GM19328 (cell line): Measurements from ENCODE around the gene ATP10B.
A peak's percentile ranks its signal among the peaks of the same experiment; 100 is the strongest.
"Not testable (repeated sequence)": the region's sequence is repeated elsewhere in the genome, so short reads cannot be mapped to it uniquely, and the experiment has no call there.

Experiments used
- ATAC-seq: cut with Tn5 transposase; IDR thresholded peaks from one replicate; pipeline ENCODE4 v1.9.1; 2021; ENCODE audit warnings: mild to moderate bottlenecking, moderate library complexity; ENCODE audit not compliant: unreplicated experiment

Gene ATP10B

DNA sequence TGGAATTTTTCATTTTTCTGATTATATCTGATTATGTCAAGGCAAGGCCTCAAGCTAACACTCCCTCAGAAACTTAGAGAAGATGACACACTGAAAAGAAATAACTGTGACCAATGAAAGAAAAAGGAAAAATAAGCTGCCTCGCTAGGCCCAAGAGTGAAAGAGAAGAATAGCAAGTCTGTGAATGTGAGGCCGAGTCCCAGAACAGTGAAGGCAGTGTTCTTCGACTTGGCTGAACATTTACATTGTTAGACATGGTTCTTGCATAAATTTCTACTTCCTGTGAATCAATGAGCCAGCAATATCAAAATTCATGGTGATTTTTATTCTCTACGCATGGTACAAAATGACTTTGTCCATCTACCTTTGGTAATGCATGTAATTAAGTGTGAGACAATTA, at the start of gene ATP10B:
ATP10B (minus strand) TSS at position 163 of the 400 bp plus-strand sequence. CDS start 164,137 bp downstream, outside the sequence.
- no peak for ATAC-seq

GRCh38 chr5:160901656-160902055, 49.6 kb upstream of the ATP10B start:
- no peak for ATAC-seq

GRCh38 chr5:160899735-160900134, 47.7 kb upstream of the ATP10B start:
- ATAC-seq, result no peak

DNA sequence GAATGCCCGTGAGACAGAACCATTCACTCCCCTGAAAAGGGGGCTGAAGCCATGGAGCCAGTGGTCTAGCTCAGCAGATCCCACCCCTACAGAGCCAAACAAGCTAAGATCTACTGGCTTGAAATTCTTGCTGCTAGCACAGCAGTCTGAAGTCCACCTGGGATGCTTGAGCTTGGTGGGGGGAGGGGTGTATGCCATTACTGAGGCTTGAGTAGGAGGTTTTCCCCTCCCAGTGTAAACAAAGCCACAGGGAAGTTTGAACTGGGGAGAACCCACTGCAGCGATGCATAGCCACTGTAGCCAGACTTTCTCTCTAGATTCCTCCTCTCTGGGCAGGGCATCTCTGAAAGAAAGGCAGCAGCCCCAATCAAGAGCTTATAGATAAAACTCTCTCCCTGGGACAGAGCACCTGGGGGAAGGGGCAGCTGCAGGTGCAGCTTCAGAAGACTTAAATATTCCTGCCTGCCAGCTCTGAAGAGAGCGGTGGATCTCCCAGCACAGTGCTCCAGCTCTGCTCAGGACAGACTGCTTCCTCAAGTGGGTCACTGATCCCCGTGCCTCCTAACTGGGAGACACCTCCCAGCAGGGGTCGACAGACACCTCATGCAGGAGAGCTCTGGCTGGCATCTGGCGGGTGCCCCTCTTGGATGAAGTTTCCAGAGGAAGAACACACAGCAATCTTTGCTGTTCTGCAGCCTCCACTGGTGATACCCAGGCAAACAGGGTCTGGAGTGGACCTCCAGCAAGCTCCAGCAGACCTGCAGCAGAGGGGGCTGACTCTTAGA, 41.4 kb upstream of the ATP10B start:
- not testable (repeated sequence) for ATAC-seq

- no peak for ATAC-seq
Measured at GRCh38 chr5:160887780-160888179, 35.8 kb upstream of the ATP10B start.

DNA sequence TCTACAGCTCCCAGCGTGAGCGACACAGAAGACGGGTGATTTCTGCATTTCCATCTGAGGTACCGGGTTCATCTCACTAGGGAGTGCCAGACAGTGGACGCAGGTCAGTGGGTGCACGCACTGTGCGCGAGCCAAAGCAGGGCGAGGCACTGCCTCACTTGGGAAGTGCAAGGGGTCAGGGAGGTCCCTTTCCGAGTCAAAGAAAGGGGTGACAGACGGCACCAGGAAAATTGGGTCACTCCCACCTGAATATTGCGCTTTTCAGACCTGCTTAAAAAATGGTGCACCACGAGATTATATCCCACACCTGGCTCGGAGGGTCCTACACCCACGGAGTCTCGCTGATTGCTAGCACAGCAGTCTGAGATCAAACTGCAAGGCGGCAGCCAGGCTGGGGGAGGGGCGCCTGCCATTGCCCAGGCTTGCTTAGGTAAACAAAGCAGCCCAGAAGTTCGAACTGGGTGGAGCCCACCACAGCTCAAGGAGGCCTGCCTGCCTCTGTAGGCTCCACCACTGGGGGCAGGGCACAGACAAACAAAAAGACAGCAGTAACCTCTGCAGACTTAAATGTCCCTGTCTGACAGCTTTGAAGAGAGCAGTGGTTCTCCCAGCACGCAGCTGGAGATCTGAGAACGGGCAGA, 21.7 kb upstream of the ATP10B start:
- ATAC-seq, result not testable (repeated sequence)

GRCh38 chr5:160869989-160870521, 18.0 kb upstream of the ATP10B start:
- no peak for ATAC-seq

GRCh38 chr5:160867976-160868375, 16.0 kb upstream of the ATP10B start:
- ATAC-seq, result no peak

DNA sequence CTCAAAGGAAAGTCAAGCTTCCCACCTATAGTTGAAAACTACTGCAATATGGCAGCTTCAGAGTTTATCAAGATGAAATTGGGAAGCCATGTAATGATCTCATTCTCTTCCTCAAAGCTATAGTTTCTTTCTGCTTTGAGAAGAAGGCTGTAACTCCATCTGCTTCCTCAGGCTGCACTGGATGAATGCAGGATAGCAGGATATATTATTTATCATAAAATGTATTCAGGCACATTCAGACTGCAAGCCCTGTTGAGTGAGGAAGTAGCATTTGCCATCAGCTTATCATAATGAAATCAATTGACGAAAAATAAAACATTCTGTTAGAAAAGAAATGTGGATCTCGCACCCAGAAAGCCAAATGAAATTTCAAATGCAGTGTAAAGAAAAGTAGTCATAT, 560 bp downstream of the ATP10B start:
- ATAC-seq, result no peak

- ATAC-seq, result no peak
Measured at GRCh38 chr5:160850421-160850820, 1.6 kb downstream of the ATP10B start.

- no peak for ATAC-seq
Measured at GRCh38 chr5:160847526-160848085, 4.4 kb downstream of the ATP10B start.

- ATAC-seq, result no peak
Measured at GRCh38 chr5:160846642-160847041, 5.4 kb downstream of the ATP10B start.

DNA sequence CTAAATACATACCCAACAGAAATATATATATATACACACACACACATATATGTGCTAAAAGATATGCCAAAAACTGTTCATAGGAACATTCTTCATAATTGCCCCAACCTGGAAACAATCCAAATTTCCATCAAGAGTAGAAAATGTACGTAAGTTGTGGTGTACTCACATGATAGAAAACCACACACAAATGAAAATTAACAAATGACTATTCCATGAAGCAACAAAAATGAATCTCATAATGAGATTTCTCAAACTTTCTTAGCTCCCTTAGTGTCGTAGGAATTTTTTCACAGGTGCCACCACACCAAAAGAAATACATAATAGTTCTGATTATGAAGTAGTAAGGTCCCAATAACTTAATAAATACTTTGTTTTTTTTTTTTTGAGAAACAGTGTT, 7.8 kb downstream of the ATP10B start:
- ATAC-seq, result no peak

DNA sequence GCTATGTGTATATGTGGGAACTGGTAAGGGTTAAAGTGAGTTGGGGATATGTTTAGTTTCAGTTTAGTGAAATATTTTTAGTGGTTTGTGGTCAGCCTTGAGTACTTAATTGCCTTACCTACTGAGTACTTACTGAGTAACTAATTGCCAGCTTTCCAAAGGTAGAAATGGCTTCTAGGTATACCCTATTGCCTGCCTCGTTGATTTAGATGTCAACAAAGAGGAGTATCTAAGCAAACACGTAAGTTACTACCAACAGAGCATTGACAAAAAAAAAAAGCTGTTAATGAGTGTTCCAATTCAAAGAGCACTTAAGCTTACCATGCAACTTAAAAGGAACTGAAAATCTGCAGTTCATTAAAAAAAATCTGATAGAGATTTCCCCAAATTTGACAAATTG, 8.8 kb downstream of the ATP10B start:
- peak; percentile 89 for ATAC-seq

DNA sequence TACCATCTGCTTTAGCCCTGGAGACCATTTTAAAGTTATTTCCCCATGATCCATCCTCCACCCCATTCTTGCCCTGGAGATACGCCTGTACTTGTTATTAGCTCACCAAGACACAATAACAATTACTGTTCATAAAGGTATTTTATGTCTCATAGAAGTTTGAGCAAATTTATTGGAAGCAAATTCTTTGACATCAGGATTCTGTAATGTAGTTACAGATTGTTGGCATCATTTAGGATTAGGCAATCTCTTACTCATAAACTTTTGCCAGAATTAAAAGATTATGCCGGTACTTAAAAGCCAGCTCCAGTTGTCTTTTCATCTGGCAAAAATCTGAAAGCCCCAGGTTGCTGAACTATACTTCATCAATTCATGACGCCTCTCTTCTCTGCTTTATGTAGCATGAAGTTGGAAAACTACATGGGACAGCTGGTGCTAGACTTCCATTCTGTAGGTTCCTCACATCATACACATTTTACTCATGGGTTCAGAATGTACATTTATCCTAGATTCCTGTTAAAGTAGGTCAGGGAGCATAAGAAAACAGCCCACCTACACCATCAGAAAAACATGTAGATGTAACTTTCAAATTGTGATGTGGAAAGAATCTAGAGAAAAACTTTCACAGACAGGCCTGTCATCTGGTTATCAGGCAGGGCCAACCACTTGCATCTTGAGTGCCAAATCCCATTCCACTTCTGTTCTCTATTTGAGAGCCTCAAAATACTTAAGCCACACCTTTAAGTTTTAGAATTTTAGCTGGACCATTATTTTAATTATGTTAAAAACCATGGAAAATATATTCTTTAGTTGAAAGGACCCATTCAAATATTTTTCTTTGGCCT, 14.0 kb downstream of the ATP10B start:
- no peak for ATAC-seq

GRCh38 chr5:160837211-160837610, 14.8 kb downstream of the ATP10B start:
- no peak for ATAC-seq

DNA sequence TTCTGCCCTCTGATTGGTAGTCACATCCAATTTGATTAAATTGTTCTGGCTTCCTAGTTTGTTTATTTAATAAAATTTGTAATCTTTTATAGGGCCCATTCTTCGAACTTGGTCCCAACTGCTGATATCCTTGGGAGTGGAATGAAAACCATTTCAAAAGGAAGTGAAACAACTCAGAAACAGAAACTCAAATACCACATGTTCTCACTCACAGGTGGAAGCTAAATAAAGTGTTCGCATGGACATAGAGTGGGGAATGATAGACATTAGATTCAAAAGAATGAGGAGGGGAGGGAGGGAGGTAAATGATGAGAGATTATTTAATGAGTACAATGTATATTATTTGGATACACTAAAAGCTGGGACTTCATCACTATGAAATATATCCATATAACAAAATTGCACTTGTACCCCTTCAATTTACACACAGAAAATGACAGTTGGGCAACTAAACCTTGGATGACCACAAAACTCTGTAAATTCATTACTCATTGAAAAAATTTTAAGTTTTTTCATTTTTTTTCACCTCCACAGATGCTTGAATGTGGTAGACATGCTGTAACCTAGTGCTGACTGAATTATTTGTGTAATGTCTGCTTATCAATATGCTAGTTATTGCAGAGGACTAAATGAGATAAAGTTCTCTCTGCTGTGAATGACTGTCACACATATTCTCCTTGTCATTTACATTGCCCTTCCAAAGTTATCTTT, 16.0 kb downstream of the ATP10B start:
- peak; percentile 61 for ATAC-seq

GRCh38 chr5:160835376-160835775, 16.6 kb downstream of the ATP10B start:
- no peak for ATAC-seq

DNA sequence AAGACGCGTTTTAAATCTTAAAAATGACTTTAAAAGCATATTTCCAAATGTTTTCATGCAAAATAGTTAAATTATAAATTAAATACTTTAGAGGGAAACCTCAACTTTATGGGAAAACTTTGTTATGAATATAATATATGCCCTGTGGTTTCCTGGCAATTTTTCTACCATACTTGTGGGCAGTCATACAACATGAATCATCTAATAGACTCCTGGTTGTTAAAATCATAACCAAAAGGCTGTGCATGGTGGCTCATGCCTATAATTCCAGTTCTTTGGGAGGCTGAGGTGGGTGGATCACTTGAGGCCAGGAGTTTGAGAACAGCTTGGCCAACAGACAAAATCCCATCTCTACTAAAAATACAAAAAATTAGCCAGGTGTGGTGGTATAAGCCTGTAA, 18.2 kb downstream of the ATP10B start:
- ATAC-seq, result no peak

GRCh38 chr5:160831801-160832200, 20.2 kb downstream of the ATP10B start:
- ATAC-seq, result no peak
